Activated gamma-delta T cell treated with Interleukin-2 at 50 U/mL for 16 hours (primary cell): ENCODE data around the gene ATG7.
"Not testable (repeated sequence)": the region's sequence is repeated elsewhere in the genome, so short reads cannot be mapped to it uniquely, and the experiment has no call there.

Experiments used
- DNase-seq: peaks from one replicate; pipeline ENCODE4 v3.0.0-alpha.2; 2020

The ATG7 gene

DNA sequence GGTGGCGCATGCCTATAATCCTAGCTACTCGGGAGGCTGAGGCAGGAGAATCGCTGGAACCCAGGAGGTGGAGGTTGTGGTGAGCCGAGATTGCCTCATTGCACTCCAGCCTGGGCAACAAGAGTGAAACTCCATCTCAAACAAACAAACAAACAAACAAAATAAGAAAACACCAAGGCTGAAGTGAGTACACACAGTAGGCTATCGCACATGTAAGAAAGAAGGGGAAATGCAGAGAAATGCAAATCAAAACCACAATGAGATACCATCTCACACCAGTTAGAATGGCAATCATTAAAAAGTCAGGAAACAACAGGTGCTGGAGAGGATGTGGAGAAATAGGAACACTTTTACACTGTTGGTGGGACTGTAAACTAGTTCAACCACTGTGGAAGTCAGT is 322.8 kb downstream of the ATG7 start:
- not testable (repeated sequence) for DNase-seq

DNA sequence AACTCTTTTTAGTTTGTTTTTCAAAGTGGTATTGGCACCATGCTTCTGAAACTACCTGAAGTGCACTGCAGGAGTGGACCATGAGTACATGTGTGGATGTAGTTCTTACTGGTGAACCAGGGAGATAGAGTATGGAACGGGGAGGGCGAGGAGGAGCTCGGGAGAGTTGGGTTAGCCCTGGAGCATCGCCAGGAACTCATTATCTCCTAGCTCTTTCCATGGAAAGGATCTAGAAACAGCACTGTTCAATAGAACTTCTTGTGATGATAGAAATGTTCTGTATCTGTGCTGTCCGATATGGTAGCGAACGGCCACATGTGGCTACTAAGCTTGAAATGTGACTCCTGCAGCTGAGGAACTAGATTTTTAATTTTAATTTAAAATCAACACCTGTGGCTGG is 324.2 kb downstream of the ATG7 start:
- no peak for DNase-seq

DNA sequence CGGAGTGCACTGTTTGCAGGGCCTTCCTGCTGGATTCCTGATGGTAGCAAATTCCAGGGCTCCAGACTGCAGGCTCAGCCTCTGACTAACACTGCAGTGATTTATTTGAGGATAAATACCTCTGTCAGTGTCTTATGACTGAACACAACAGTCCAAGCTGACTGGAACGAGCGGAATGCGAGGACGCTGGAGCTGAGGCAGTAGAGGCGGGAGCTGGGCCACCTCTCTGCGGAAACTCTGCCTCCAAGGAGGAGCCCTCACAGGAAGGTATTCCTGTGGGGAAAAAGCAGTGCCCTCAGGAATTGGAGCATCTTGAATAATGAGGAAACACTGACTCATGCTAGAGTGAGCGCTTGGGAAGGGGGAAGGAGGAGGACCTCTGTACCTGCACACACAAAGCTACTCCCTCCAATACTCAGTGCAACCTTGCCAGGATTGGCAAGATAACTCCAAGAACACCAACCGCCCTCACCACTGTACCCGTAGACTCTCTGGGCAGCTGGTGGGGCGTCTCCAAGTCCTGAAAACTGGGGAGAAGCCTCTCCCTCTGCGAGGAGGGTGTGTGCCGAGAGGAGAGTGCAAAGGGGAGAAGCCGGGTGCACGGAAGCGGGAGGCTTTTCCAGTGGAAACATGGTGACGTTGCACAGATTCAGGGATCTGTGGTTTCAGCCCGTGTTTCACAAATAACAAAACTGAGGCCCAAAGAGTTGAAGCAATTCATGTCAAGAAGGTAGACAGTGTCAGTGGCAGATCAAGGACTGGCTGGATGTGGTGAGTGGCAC is 328.5 kb downstream of the ATG7 start:
- no peak for DNase-seq

DNA sequence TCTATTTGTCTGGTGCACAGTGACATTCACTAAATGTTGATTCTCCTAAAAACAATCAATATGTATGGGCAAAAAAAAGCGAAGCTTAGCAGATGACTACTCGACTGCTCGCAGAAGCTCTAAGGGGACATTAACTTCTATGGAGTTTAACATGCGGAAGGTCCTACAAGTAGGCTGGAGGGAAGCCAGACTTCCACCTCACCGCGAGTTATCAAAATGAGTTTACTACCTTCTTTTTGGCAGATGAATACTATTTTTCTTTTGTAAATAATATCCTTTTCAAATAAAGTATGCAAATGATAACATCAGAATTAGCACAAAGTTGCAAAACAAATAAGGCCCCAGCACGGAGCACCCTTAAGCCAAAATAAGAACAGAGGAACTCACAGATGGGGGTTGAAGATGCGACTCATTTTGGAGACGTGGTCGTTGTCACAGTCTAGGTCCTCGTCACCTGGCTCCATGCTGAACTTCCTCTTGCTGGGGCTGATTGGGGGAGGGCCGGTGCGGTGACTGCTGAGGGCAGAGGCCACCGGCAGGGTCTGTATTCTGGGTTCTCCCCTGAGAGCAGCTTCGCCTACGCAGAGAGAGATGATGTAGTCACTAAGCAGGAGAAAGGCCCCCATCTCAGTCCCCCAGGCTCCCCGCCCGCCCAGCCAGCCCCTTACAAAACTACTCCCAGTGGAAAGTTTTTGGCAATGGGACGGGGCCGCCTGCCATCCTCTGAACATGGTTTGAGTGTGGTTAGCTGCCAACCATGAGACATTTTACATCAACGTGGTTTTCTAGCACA is 329.4 kb downstream of the ATG7 start:
- no peak for DNase-seq

DNA sequence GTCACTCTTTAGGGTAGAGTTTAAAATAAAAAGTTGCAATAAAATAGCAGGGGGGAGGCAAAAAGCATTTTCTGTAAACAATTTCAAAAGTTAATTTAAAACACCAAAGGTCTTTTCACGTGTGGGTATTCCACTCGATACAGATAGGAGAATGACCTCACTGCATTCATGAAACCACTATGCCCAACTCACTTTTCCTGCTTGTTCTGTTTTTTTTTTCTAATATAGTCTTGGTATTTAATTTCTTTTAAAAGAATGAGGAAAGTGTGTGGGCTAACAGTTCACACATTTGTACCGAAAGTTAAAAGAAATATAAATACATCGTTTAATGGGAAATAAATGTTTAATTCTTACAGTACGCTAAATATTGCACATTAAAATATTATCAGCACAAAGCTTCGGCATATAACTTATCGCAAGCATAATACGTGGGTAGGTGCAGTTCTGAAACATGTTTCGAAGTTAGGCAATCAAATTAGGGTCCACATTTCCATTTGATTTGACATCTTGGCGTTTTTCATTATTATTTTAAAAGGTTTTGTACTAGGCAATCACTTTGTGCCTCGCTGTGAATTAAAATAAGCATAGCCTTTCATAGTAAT is 330.1 kb downstream of the ATG7 start:
- DNase-seq = no peak

DNA sequence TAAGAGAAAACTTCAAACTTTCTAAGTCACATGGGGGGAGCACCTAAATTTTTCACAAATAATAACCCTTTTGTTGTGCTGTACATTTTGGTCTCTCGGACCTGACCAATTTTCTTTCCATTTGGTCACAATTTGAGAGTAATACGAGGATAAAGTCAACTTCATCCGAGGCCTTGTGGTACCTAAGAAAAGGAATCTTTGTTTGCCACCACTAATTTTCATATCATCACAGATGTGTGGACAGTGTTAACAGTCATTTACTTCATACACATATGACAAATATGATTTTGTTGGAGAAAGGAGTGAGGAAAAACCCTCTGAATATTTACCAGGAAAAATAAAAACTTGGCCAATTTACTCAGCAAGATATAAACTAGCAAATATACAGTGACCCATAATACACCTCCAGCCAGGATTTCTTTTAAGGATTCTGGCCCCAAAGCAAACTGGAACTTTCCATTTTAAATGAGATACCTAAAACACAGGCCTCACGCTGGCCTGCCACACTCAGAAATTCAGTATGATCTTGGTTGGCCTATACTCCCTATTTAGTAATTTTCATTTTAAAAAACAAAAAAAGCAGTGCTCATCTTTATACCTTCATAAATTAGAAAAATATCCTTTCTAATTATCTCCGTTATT is 330.8 kb downstream of the ATG7 start:
- no peak for DNase-seq

DNA sequence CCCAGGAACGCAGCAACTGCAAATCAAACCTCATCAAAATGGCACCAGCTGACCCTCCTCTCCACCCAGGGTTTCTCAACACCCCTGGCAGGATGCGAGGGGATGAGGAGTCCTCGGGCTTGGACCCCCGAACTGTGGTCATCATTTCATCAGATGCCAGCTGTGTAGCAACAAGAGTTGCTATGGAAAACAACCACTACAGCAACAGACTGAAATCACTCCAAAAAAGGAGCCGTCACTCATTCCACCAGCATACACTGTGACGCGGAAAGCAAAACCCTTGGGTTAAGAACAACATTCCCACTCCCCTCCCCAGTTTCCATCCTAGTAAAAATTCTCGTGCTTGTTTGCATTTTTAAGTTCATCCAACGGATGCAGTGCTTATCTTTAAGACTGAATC is 331.4 kb downstream of the ATG7 start:
- DNase-seq = no peak

DNA sequence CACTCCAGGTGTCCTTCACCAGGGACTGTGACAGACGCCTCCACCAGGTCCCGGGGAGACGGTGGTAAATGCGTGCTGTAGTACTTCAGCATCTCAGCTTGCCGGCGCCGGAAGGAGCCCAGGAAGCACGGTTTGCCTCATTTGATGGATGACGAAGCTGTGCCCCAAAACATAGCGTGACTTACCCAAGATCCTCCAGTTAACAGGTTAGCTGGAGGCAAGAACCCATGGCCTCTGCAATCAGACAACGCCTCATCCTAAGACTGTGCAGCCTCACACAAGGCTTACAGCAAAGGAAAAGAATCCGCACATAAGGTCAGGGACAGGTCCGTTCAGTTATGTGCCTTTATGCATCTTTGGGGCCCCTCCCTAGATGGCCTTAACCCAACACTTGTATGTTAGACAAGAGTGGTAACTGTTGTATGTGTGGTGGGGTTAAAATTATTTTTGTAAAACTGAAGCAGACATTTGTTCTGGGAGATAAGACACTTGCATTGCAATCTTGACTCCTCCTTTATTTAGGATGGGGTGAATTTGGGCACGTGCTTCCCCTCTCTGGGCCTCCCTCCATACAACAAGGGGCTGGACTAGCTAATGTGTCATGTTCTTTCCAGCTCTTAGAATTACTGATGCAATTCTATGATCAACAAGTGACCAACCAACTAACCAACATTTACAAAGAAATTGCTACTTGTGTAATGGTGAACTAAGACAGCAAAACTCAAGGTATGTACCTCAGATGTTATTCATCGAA is 332.1 kb downstream of the ATG7 start:
- DNase-seq = no peak

DNA sequence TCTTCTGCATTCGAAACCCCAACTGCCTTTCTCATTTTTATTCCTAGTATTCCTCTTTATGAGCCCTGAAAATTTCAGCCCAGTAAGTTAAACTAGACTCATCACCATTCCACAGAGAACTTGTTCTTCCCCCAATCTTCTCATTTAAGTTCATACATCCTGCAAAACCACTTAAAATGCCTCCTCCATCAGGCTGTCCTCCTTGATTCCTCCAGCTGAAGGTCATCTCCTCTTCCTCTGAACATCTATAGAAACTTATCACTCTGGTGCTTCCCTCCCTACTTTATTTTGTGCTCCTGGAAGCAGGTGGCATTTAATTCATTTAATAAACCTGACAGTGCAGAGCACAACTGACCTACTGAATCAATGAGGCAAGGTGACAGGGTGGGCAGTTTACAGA is 333.2 kb downstream of the ATG7 start:
- DNase-seq = no peak

DNA sequence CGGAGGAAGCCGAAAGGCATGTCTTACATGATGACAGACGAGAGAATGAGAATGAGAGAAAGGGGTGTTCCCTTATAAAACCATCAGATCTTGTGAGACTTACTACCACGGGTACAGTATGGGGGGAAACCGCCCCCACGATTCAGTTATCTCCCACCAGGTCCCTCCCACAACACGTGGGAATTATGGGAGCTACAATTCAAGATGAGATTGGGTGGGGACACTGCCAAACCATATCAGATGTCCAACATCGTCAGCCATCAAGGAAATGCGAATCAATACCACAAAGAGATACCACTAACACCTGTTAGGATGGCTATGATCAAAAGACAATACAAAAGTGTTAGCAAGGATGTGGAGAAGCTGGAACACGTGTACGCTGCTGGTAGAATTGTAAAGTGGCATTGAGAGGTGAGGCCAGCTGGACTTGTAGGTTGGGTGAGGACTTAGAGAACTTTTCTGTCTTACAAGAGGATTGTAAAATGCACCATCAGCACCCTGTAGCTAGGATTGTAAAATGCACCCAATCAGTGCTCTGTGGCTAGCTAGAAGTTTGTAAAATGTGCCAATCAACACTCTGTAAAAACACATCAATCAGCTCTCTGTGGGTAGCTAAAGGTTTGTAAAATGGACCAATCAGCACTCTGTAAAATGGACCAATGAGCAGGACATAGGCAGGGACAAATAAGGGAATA is 334.0 kb downstream of the ATG7 start:
- DNase-seq = no peak

DNA sequence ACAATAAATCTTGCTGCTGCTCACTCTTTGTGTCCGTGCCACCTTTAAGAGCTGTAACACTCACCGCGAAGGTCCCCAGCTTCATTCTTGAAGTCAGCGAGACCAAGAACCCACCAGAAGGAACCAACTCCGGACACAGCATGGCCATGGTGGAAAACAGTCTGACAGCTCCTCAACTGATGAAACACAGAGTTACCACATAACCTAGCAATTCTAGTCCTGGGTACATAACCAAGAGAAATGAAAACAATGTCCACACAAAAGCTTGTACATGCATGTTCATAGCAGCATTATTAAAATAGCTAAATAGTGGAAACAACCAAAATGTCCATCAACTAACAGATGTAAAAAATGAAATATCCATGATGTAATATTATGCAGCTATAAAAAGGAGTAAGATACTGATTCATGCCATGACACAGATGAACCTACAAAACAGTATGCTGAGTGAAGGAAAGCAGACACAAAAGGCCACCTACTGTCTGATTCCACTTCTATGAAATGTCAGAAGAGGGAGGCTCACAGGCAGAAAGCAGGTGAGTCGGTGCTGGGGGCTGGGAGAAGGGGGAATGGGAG is 334.8 kb downstream of the ATG7 start:
- DNase-seq = no peak
